Kidney capillary endothelial cell (primary cell): ENCODE data around the gene EEPD1.
"Not testable (repeated sequence)": the region's sequence is repeated elsewhere in the genome, so short reads cannot be mapped to it uniquely, and the experiment has no call there.

Source experiments
- DNase-seq: peaks from one replicate; pipeline ENCODE4 v3.0.0-alpha.2; 2018; ENCODE audit warnings: low spot score

Gene EEPD1

DNA sequence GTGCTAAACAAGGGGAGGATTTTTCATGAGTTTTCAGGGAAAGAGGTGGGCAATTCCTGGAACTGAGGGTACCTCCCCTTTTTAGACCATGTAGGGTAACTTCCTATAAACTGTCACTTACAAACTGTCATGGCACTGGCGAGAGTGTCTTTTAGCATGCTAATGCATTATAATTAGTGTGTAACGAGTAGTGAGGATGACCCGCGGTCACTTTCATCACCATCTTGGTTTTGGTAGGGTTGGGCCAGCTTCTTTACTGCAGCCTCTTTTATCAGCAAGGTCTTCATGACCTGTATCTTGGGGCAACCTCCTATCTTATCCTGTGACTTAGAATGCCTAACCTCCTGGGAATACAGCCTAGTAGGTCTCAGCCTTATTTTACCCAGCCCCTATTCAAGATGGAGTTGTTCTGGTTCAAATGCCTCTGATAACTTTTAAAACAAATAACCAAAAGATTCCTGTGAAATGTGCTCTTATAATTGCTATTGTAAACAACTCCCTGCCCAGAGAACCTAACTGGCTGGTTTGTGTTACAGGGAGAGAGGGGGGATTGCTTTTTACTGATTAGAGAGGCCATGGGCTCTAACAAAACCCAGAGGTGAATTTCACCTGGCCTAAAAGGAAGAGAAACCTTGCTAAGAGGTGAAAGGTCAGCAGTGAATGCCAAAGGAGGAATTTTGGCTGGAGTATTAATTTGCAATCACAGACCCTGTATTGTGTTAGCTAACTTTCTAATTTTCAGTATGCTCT lies 64.3 kb downstream of the EEPD1 start:
- no peak for DNase-seq

DNA sequence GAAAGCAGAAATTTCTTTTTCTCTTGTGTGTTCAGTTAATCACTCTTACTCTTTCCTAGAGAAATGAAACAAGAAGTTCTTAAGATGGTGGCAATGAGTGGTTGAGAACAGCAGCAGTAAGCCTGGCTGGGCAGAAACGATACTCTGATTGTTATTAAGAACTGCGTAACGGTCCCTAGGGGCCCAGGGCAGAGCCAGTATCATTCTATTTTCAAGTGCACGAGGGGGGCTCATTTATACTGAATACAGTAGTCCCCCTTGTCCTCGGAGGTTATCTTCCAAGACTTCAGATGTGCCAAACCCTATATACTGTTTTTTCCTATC lies 64.9 kb downstream of the EEPD1 start:
- no peak for DNase-seq

DNA sequence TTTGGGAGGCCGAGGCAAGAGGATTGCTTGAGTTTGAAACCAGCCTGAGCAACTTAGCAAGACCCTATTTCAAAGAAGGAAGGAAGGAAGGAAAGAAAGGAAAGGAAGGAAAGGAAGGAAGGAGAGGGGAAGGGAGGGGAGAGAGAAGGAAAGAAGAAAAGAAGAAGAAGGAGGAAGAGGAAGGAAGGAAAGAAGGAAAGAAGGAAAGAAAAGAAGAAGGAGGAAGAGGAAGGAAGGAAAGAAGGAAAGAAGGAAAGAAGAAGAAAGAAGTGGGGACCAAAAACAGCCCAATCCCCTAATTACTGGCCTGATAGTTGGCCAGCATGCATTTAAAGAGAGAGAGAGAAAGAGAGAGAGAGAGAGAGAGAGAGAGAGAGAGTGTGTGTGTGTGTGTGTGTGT lies 66.4 kb downstream of the EEPD1 start:
- DNase-seq, result no peak

DNA sequence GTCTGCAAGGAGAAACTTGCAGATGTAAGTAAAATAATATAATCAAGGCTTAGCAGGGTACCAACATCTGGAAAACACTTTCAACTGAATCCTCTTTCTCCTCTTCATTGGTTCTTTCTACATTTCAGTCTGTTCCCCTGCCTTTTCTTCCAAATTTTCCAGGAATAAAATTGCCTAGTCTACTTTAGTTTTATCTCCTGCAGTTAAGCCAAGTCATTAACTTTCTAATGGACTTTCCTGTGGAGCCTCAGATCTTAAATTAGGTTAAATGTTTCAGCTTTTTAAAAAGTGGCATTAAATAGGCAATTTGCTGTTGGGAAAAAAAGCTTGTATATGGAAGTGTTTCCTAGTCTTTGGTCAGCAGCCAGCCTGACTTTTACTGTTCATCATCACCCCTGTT lies 70.8 kb downstream of the EEPD1 start:
- no peak for DNase-seq

DNA sequence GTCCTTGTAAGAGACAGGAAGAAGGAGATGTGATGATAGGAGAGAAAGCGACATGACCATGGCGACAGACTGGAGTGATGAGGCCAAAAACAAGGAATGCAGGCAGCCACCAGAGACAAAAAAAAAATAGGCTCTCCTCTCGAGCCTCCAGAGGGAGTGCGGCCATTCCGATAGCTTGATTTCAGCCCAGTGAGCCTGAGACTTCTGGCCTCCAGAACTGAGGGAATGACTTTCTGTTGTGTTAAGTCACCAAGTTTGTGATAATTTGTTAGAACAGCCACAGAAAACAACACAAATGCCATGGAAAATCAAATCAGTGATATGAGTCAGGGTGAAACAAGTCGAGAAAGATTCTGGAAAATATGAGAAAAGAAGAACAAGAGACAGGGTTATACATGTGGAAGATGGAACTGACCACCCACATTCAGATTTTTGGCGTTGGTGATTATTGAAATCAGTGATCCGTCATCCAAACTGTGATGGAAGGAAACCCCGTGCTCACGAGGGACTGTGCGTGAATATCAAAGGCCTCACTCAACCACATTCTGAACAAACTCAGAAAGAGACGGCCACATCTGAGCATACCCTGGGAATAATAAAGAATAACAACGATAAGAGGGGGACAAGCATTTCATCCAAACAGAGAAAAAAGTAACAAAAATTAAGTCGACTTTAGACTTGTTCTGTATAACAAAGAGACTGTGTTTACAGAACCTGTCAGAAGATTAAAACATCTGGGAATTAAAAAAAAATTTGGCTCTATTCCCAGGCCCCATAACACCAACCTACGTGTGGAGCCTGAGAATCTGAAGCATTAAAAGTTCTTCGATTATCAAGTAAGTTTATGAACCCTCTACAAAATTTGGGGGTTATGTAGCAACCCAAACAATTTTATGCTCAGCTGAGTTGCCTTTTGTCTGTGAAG lies 72.1 kb downstream of the EEPD1 start:
- DNase-seq, result no peak

DNA sequence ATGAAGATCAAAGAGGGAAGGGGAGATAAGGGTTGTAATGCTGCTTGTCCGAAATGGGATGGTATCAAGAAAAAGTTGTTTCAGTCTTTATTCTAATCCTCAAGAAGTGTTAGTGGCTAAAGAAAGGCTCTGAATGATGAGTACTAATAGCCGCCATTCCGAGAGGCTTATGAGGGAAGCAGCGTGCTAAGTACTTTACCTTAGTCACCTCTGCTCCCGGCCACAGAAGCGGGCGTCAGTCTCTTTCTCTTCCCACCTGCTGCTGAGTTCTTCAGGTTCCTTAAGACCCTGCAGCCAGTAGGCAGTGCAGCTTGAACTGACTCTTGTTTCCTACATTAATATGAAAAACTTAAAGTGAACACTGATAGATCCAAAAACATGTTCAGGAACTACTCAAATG lies 73.1 kb downstream of the EEPD1 start:
- no peak for DNase-seq

DNA sequence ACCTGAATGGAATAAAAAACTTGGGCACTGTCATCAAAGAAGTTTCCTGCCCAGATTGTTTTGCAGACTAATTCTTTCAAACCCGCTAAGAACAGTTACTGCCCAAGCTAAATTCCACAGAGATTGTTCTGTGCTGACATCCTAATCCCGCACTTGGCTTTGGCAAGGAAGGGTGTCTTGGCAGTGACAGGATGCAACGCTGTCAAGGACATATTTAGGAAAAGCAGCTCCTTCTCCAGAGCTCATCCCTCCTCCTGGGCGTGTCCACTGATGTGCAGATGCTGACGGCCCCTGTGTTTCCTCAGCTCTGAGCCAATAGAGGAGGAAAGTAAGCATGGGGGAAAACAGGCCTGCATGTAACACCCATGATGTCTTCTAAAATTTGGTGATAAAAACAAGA lies 74.2 kb downstream of the EEPD1 start:
- no peak for DNase-seq

DNA sequence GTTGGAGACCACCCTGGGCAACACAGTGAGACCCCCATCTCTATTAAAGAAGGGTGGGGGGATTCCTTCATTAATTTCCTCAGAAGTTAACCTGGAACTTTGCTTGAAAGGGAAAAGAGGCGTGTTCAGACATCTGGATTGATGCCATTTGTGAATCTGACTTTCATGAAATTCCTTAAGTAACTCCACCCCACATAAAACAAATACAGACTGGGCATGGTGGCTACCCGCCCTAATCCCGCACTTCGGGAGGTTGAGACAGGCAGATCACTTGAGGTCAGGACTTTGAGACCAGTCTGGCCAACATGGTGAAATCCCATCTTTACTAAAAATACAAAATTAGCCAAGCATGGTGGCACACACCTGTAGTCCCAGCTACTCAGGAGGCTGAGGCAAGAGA lies 75.0 kb downstream of the EEPD1 start:
- DNase-seq, result no peak

DNA sequence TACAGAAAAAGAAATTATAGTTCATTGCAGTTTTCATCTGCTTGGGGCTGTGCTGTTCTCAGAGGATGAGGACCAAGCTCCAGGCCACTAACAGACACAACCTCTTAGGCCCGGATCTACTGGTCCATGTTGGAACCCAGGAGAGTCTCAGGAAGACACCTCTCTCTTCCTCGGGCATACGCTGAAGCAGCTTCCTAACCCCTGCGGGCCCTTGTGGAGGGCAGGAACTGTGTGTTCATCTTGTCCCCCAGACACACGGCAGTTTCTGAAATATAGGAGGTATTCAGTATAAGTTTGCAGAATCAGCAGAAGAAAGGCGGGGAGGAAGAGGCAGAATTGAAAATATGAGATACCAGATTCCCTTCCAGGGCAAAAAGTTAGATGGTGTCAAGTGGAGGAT lies 78.4 kb downstream of the EEPD1 start:
- no peak for DNase-seq

DNA sequence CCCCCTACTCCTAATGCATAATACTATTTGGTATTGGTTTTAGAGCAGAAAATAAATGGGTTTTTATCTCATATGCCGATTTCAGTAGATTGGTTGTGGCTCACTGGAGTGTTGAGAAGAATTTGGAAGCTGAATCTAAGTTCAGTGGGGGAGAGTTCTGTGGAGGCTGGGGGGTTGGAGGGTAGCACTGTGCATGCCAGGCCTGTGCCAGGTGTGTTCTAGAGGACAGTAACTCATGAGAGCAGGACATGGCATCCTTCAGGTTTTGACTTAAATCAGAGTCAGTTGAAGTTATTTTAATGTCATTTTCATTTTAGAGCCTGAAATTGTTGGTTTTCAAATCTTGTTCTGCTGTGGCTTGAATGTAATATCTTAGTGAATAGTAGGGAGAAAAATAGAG lies 79.5 kb downstream of the EEPD1 start:
- no peak for DNase-seq

DNA sequence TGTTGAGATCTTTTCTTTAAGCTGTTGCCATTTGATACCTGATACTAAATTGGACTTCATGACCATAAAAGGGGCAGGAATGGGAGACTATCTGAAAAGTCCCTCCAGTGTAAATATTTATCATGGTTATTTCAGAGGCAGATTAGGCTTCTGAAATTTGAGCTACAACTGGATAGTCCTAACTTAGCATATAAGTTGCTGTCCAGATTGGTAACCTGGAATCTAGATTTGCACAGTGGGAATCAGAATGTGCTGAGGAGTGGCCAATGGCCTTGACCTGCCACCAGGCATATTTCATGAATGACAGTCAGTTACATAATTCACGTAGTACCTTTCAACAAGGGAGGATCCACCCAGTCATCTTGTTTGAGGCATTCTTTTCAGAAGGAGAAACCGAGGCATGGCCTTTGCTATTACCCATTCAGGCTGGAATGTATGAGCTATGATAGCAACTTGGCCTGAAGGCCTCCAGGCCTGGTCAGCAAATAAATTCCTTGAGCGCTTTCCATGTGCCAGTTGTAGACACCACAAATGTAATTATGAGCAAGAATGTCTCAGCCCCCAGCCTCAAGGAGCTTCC lies 80.0 kb downstream of the EEPD1 start:
- DNase-seq, result no peak

DNA sequence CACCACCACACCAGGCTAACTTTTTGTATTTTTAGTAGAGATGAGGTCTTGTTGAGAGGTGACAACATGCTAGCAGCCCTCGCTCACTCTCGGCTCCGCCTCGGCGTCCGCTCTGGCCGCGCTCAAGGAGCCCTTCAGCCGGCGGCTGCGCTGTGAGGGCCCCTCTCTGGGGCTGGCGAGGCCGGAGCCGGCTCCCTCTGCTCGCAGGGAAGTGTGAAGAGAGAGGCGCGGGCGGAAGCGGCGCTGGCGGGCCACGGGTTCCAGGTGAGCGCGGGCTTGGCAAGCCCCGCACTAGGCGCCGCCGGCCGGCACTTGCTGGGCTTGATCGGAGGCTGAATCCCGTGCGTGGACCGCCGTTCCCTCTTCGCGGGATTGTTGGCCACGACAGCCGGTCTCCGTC lies 83.0 kb downstream of the EEPD1 start:
- no peak for DNase-seq

DNA sequence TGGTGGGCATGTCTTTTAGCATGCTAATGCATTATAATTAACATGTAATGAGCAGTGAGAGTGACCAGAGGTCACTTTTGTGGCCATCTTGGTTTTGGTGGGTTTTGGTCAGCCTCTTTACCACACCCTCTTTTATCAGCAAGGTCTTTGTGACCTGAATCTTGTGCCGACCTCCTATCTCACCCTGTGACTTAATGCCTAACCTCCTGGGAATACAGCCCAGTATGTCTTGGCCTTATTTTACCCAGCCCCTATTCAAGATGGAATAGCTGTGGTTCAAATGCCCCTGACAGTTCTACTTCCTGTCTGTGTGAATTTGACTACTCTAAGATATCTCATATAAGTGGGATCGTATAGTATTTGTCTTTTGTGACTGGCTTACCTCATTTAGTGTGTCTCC lies 85.1 kb downstream of the EEPD1 start:
- DNase-seq, result no peak

DNA sequence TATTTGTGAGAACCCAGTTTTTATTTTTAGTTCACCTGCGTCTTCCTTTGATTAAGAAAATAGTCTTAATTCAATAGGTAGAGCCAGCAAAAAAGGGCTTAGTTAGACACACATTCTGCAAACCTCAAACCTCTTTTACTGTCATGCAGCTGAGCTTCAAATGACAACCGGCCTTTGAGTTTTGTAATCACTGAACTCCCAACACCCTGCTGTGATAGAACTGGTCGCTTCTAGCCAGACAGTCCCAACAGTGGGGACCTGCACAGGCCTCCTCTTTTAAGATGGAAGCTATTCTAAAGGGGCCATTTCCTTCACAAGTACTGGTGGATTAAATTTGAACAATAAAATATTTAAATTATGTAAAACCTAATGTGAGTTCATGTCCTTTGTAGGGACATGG lies 90.3 kb downstream of the EEPD1 start:
- DNase-seq, result not testable (repeated sequence)

DNA sequence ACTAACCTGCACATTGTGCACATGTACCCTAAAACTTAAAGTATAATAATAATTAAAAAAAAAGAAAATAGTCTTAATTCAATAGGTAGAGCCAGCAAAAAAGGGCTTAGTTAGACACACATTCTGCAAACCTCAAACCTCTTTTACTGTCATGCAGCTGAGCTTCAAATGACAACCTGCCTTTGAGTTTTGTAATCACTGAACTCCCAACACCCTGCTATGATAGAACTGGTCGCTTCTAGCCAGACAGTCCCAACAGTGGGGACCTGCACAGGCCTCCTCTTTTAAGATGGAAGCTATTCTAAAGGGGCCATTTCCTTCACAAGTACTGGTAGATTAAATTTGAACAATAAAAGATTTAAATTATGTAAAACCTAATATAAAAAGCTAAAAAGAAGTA lies 90.9 kb downstream of the EEPD1 start:
- not testable (repeated sequence) for DNase-seq

DNA sequence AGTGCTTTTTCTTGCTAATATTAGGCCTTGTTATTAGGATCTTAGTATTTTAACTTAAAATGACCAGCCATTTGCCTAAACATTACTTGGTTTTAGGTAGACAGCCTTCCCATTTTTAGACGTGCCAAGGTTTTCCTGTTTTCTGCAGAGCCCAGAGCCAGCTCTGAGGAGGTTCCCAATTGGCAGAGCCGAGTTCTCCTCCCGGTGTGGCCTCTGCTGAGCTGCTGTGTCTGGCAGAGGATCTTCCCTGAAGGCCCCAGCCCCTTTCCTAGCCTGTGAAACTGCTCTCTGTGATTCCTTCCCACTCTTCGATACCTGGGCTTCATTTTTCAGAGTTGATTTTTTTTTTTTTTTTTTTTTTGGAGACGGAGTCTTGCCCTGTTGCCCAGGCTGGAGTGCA lies 91.4 kb downstream of the EEPD1 start:
- DNase-seq, result no peak

DNA sequence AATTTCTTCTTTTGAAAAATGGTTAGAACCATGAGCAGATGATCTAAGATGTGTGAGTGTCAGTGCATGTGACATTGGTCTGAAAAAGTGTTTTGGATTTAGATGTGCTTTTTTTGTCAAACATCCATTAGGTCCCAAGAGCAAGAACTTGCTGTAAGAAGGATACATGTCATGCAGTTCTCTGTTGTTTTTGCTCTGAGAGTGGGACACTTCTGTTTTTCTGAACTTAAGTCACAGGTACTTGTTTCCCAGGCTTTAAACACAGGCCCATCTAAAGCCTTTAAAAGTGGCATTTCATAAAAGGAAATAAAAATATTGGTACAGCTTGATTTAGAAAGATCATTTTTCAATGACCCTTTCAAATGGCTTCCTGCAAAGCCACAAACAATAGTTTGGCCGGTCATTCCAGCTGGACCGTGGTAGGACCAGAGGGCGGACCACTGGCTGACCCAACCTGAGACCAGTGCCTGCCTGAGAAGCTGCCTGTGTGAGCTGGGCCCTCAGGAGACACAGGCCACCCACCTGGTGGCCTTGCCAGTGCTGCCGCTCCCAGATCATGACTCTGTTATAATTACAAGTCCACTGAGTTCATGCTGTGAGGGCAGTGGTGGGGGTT lies 92.7 kb downstream of the EEPD1 start:
- no peak for DNase-seq

DNA sequence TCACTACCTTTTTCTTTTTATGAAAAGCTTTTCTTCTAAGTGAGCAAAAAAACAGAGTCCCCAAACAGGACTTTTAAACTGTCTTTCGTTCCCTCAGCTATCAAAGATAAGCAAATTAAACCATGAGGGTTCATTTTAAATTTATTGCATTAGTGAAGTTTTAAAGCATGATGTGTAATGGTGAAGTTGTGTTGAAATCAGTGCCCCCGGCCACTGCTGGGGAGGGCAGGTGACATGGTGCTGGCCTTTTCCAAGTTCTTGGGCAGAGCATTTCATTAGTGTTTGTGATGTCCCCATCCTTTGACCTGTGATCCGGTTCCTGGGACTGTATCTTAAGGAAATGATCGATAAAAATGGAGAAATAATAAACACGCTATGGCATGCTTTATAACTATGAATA lies 96.0 kb downstream of the EEPD1 start:
- DNase-seq, result no peak

DNA sequence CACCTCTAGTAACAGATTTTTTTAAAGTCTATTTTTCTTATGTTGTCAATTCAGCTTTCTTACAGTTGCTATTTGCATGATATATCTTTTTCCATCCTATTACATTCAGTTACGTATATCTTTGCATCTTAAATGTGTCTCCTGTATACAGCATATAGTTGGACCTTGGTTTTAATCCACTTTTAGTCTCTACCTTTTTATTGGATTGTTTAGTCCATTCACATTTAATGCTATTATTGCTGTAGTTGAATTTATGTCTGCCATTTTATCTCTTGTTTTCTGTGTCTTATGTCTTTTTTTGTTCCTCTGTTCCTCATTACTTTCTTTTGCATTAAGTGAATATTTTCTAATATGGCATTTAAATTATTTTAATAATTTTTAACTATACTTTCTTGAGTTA lies 100.6 kb downstream of the EEPD1 start:
- no peak for DNase-seq

DNA sequence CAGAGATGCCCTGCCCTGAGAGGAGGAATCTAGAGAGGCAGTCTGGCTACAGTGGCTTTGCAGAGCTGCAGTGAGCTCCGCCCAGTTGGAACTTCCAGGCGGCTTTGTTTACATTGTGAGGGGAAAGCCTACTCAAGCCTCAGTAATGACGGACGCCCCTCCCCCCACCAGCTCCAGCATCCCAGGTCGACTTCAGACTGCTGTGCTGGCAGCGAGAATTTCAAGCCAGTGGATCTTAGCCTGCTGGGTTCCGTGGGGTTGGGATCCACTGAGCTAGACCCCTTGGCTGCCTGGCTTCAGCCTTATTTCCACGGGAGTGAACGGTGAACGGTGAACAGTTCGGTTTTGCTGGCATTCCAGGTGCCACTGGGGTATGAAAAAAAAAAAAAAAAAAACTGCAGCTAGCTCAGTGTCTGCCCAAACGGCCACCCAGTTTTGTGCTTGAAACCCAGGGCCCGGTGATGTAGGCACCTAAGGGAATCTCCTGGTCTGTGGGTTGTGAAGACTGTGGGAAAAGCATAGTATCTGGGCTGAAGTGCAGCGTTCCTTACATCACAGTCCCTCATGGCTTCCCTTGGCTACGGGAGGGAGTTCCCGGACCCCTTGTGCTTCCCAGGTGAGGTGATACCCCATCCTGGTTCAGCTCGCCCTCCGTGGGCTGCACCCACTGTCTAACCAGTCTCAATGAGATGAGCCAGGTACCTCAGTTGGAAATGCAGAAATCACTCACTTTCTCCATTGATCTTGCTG lies 105.6 kb downstream of the EEPD1 start:
- peak; percentile 31 for DNase-seq

DNA sequence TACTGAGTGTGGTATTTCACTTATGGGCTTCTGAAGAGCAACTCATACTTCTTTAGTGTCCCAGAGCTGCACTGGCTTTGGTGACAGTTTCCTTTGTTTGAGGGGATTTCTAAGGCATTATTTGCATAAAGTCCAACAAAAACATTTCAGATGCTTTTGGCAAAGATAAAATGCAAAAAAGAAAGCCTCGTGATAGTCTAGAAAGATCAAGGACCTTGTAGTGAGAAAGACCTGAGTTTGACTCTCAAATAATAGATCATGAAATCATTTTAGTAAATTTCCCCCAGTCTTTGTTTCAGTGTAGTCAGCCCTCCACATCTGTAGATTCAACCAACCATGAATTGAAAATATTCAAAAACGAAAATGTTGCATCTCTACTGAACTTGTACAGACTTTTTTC lies 107.4 kb downstream of the EEPD1 start:
- no peak for DNase-seq
